ENCODE measurements around the gene ERGIC1.

The ERGIC1 gene

GRCh38 chr5:172926796-172927195 lies 92.7 kb downstream of the ERGIC1 start:
- H3F3A ChIP-seq (ENCODE audit: insufficient read depth): no peaks in the 10 kb centered on the region
- no peaks in the 10 kb centered on the region for H3K9me2 ChIP-seq (replicated peaks; ENCODE audit: insufficient read depth, low read length)
- H3K79me2 ChIP-seq (ENCODE audit: insufficient read depth, low read length): no peaks in the 10 kb centered on the region
- no peak overlapping the region for H3K27ac ChIP-seq (ENCODE audit: low read depth, low read length)
- H3K4me3 ChIP-seq (ENCODE audit: insufficient read depth, low read length, poor library complexity, severe bottlenecking): no peak overlapping the region
- H4K20me1 ChIP-seq (ENCODE audit: low read depth, low read length): no peaks in the 10 kb centered on the region
- H3K4me2 ChIP-seq (ENCODE audit: low read depth, low read length, poor library complexity, severe bottlenecking): no peak overlapping the region
- no peak overlapping the region for H2AFZ ChIP-seq (ENCODE audit: low read depth, low read length, severe bottlenecking)
- H3K36me3 ChIP-seq (ENCODE audit: low read length): no peaks in the 10 kb centered on the region
- no peaks in the 10 kb centered on the region for H3K9me3 ChIP-seq (ENCODE audit: insufficient read depth, low read length)
- H3K27me3 ChIP-seq (ENCODE audit: low read length): no peaks in the 10 kb centered on the region
- TF ChIP-seq, protein P1, sequence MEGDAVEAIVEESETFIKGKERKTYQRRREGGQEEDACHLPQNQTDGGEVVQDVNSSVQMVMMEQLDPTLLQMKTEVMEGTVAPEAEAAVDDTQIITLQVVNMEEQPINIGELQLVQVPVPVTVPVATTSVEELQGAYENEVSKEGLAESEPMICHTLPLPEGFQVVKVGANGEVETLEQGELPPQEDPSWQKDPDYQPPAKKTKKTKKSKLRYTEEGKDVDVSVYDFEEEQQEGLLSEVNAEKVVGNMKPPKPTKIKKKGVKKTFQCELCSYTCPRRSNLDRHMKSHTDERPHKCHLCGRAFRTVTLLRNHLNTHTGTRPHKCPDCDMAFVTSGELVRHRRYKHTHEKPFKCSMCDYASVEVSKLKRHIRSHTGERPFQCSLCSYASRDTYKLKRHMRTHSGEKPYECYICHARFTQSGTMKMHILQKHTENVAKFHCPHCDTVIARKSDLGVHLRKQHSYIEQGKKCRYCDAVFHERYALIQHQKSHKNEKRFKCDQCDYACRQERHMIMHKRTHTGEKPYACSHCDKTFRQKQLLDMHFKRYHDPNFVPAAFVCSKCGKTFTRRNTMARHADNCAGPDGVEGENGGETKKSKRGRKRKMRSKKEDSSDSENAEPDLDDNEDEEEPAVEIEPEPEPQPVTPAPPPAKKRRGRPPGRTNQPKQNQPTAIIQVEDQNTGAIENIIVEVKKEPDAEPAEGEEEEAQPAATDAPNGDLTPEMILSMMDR (IDR thresholded peaks at IDR 0.05; ENCODE audit: insufficient read depth, low read length, poor library complexity, severe bottlenecking): no peak
- no peak for TF ChIP-seq EZH2phosphoT487 (conservative IDR thresholded peaks at IDR 0.05; ENCODE audit: low read length)
- no peak overlapping the region for H3K9ac ChIP-seq (ENCODE audit: low read length)

- no peaks in the 10 kb centered on the region for H3K27me3 ChIP-seq (ENCODE audit: low read length)
- H3K79me2 ChIP-seq (ENCODE audit: insufficient read depth, low read length): no peaks in the 10 kb centered on the region
- no peaks in the 10 kb centered on the region for H3F3A ChIP-seq (ENCODE audit: insufficient read depth)
- no peak overlapping the region for H3K27ac ChIP-seq (ENCODE audit: low read depth, low read length)
- H3K9me2 ChIP-seq (replicated peaks; ENCODE audit: insufficient read depth, low read length): no peaks in the 10 kb centered on the region
- TF ChIP-seq EZH2phosphoT487 (conservative IDR thresholded peaks at IDR 0.05; ENCODE audit: low read length): no peak
- TF ChIP-seq, protein P1 (IDR thresholded peaks at IDR 0.05; ENCODE audit: insufficient read depth, low read length, poor library complexity, severe bottlenecking): no peak
- H3K9ac ChIP-seq (ENCODE audit: low read length): no peak overlapping the region
- H3K9me3 ChIP-seq (ENCODE audit: insufficient read depth, low read length): no peaks in the 10 kb centered on the region
- H3K4me2 ChIP-seq (ENCODE audit: low read depth, low read length, poor library complexity, severe bottlenecking): no peak overlapping the region
- no peak overlapping the region for H3K4me3 ChIP-seq (ENCODE audit: insufficient read depth, low read length, poor library complexity, severe bottlenecking)
- H2AFZ ChIP-seq (ENCODE audit: low read depth, low read length, severe bottlenecking): no peak overlapping the region
- H4K20me1 ChIP-seq (ENCODE audit: low read depth, low read length): no peaks in the 10 kb centered on the region
- H3K36me3 ChIP-seq (ENCODE audit: low read length): no peaks in the 10 kb centered on the region
Measured at GRCh38 chr5:172929371-172929838, 95.4 kb downstream of the ERGIC1 start.

GRCh38 chr5:172931001-172931536 lies 97.0 kb downstream of the ERGIC1 start:
- Histone ChIP-seq H2AFZ (ENCODE audit: low read depth, low read length, severe bottlenecking) (no peak overlapping the region), H3K4me2 (ENCODE audit: low read depth, low read length, poor library complexity, severe bottlenecking) (no peak overlapping the region), H3K27me3 (ENCODE audit: low read length) (no peaks in the 10 kb centered on the region), H3K9ac (ENCODE audit: low read length) (no peak overlapping the region), H3K79me2 (ENCODE audit: insufficient read depth, low read length) (no peaks in the 10 kb centered on the region), H3K9me3 (ENCODE audit: insufficient read depth, low read length) (no peaks in the 10 kb centered on the region), H3F3A (ENCODE audit: insufficient read depth) (no peaks in the 10 kb centered on the region), H3K36me3 (ENCODE audit: low read length) (no peaks in the 10 kb centered on the region), H3K9me2 (replicated peaks; ENCODE audit: insufficient read depth, low read length) (no peaks in the 10 kb centered on the region), H3K27ac (ENCODE audit: low read depth, low read length) (no peak overlapping the region), H4K20me1 (ENCODE audit: low read depth, low read length) (no peaks in the 10 kb centered on the region), H3K4me3 (ENCODE audit: insufficient read depth, low read length, poor library complexity, severe bottlenecking) (no peak overlapping the region)
- no peak for TF ChIP-seq EZH2phosphoT487 (conservative IDR thresholded peaks at IDR 0.05; ENCODE audit: low read length)
- TF ChIP-seq, protein P1 (IDR thresholded peaks at IDR 0.05; ENCODE audit: insufficient read depth, low read length, poor library complexity, severe bottlenecking): no peak
